ENCODE data around the gene STK25. TPM values are rescaled to one million over a fixed set of nuclear protein-coding genes. Genes with fewer than 3 reads are reported as not detected.

Gene STK25
- total and polyA plus RNA-seq, 2 of the 8 experiments (the other 6 are each of a cell fraction or from before 2014, with no cell fraction given): 159 to 546 TPM

GRCh38 chr2:241489088-241489487 lies 19.3 kb downstream of the STK25 start (continued):
- TF ChIP-seq, protein P1, sequence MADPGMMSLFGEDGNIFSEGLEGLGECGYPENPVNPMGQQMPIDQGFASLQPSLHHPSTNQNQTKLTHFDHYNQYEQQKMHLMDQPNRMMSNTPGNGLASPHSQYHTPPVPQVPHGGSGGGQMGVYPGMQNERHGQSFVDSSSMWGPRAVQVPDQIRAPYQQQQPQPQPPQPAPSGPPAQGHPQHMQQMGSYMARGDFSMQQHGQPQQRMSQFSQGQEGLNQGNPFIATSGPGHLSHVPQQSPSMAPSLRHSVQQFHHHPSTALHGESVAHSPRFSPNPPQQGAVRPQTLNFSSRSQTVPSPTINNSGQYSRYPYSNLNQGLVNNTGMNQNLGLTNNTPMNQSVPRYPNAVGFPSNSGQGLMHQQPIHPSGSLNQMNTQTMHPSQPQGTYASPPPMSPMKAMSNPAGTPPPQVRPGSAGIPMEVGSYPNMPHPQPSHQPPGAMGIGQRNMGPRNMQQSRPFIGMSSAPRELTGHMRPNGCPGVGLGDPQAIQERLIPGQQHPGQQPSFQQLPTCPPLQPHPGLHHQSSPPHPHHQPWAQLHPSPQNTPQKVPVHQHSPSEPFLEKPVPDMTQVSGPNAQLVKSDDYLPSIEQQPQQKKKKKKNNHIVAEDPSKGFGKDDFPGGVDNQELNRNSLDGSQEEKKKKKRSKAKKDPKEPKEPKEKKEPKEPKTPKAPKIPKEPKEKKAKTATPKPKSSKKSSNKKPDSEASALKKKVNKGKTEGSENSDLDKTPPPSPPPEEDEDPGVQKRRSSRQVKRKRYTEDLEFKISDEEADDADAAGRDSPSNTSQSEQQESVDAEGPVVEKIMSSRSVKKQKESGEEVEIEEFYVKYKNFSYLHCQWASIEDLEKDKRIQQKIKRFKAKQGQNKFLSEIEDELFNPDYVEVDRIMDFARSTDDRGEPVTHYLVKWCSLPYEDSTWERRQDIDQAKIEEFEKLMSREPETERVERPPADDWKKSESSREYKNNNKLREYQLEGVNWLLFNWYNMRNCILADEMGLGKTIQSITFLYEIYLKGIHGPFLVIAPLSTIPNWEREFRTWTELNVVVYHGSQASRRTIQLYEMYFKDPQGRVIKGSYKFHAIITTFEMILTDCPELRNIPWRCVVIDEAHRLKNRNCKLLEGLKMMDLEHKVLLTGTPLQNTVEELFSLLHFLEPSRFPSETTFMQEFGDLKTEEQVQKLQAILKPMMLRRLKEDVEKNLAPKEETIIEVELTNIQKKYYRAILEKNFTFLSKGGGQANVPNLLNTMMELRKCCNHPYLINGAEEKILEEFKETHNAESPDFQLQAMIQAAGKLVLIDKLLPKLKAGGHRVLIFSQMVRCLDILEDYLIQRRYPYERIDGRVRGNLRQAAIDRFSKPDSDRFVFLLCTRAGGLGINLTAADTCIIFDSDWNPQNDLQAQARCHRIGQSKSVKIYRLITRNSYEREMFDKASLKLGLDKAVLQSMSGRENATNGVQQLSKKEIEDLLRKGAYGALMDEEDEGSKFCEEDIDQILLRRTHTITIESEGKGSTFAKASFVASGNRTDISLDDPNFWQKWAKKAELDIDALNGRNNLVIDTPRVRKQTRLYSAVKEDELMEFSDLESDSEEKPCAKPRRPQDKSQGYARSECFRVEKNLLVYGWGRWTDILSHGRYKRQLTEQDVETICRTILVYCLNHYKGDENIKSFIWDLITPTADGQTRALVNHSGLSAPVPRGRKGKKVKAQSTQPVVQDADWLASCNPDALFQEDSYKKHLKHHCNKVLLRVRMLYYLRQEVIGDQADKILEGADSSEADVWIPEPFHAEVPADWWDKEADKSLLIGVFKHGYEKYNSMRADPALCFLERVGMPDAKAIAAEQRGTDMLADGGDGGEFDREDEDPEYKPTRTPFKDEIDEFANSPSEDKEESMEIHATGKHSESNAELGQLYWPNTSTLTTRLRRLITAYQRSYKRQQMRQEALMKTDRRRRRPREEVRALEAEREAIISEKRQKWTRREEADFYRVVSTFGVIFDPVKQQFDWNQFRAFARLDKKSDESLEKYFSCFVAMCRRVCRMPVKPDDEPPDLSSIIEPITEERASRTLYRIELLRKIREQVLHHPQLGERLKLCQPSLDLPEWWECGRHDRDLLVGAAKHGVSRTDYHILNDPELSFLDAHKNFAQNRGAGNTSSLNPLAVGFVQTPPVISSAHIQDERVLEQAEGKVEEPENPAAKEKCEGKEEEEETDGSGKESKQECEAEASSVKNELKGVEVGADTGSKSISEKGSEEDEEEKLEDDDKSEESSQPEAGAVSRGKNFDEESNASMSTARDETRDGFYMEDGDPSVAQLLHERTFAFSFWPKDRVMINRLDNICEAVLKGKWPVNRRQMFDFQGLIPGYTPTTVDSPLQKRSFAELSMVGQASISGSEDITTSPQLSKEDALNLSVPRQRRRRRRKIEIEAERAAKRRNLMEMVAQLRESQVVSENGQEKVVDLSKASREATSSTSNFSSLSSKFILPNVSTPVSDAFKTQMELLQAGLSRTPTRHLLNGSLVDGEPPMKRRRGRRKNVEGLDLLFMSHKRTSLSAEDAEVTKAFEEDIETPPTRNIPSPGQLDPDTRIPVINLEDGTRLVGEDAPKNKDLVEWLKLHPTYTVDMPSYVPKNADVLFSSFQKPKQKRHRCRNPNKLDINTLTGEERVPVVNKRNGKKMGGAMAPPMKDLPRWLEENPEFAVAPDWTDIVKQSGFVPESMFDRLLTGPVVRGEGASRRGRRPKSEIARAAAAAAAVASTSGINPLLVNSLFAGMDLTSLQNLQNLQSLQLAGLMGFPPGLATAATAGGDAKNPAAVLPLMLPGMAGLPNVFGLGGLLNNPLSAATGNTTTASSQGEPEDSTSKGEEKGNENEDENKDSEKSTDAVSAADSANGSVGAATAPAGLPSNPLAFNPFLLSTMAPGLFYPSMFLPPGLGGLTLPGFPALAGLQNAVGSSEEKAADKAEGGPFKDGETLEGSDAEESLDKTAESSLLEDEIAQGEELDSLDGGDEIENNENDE (IDR thresholded peaks at IDR 0.05; ENCODE audit: insufficient replicate concordance, low read length): no peak
- no peak for TF ChIP-seq MAX (IDR thresholded peaks at IDR 0.05)
- TF ChIP-seq GABPA (IDR thresholded peaks at IDR 0.05; ENCODE audit: borderline replicate concordance, insufficient read depth, low read length): no peak
- no peak for TF ChIP-seq SP2 (IDR thresholded peaks at IDR 0.05; ENCODE audit: low read length)
